ENCODE measurements around the gene CHTF8.

GRCh38 chr16:69131167-69131838, 1.1 kb downstream of the CHTF8 start:
- TF ChIP-seq, protein P1, sequence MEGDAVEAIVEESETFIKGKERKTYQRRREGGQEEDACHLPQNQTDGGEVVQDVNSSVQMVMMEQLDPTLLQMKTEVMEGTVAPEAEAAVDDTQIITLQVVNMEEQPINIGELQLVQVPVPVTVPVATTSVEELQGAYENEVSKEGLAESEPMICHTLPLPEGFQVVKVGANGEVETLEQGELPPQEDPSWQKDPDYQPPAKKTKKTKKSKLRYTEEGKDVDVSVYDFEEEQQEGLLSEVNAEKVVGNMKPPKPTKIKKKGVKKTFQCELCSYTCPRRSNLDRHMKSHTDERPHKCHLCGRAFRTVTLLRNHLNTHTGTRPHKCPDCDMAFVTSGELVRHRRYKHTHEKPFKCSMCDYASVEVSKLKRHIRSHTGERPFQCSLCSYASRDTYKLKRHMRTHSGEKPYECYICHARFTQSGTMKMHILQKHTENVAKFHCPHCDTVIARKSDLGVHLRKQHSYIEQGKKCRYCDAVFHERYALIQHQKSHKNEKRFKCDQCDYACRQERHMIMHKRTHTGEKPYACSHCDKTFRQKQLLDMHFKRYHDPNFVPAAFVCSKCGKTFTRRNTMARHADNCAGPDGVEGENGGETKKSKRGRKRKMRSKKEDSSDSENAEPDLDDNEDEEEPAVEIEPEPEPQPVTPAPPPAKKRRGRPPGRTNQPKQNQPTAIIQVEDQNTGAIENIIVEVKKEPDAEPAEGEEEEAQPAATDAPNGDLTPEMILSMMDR (conservative IDR thresholded peaks at IDR 0.05): no peak
- TF ChIP-seq EZH2 (IDR thresholded peaks at IDR 0.05; ENCODE audit: low read depth): no peak

All from PC-9 (cell line).